Bronchial epithelial cell (primary cell): ENCODE results near the gene COQ10B. TPM values are rescaled to one million over a fixed set of nuclear protein-coding genes. Genes with fewer than 3 reads are reported as not detected.
A peak's percentile ranks its signal among the peaks of the same experiment; 100 is the strongest.

Experiments
- DNase-seq: peaks from one replicate; pipeline ENCODE4 v3.0.0-alpha.2; 2010; ENCODE audit warnings: low read depth
- FAIRE-seq: peaks from 2 replicates; lab custom pipeline; 2011; peaks lifted over from hg19 to GRCh38; lab: Jason Lieb, UNC
- H3K27me3 ChIP-seq: 2 replicates; pipeline ENCODE4 v1.5.1; 2011; ENCODE audit warnings: low read length; ENCODE audit not compliant: control insufficient read depth, insufficient read depth
- H3K36me3 ChIP-seq: 2 replicates; pipeline ENCODE4 v1.5.1; 2011; ENCODE audit warnings: low read length; ENCODE audit not compliant: control insufficient read depth, insufficient read depth
- H3K4me3 ChIP-seq: 2 replicates; pipeline ENCODE4 v1.5.1; 2011; ENCODE audit warnings: mild to moderate bottlenecking, low read depth, low read length, control low read depth
- CTCF ChIP-seq: IDR thresholded peaks from 2 replicates; pipeline ENCODE4 v1.5.1; 2011; ENCODE audit warnings: mild to moderate bottlenecking, moderate library complexity, low read length, control low read depth, inconsistent platforms; ENCODE audit not compliant: insufficient read depth, severe bottlenecking
- total RNA-seq: library from RNA; depleted of rRNA; stranded (reverse); fragments of >200 nt; gene quantifications from 2 replicates; pipeline ENCODE4 v1.2.1, GENCODE V29; 2014

Gene COQ10B
- 33.7 and 35.5 TPM in 2 replicates for total RNA-seq

DNA sequence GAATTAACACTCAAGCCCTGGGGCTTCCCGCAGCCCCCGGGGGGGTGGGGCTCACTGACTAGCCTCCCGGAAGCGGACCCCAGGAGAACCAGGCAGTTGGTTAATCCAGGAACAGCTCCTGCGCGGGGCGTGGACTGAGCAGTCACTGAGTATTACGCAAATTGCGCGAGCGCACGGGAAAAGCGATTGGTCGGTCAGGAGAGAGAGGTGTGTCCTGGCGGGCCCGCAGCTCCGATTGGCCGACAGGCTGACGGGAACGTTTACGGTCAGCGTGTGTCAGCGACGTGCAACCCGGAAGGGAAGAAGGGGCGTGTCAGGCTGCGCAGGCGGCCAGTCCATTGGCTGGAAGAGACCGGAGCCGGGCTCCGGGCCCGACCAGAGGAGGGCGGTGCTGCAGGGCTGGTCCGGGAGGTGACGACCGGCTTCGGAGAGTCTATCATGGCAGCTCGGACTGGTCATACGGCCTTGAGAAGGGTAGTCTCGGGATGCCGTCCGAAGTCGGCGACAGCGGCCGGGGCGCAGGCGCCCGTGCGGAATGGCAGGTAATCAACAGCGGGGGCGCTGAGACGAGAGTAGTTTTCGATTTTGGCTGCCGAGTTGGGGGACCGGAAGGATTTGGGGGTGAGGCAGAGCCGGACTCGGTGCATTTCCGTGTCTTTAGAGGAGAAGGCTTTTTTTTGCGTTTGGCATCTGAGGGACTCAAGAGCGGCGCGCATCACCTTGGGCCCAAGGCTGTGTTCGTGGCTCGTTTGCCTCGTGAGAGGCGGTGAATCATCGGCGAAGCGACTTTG is at the start of gene COQ10B:
Gene COQ10B (plus strand): TSS at position 430 of the 791 bp plus-strand sequence. CDS start 9 bp downstream, at position 439.
- Histone ChIP-seq H3K4me3 (peak within 1 kb of the TSS; percentile 68), H3K36me3 (no peaks in the 10 kb centered on the region), H3K27me3 (no peaks in the 10 kb centered on the region)
- TF ChIP-seq CTCF: peak; percentile 41
- DNase-seq (peak; percentile 99), FAIRE-seq (no peak)

- TF ChIP-seq CTCF: no peak
- DNase-seq (no peak), FAIRE-seq (no peak)
- no peak overlapping the region for H3K4me3 ChIP-seq
- H3K36me3 ChIP-seq: peaks cover 14% of the 10 kb centered on the region
- no peaks in the 10 kb centered on the region for H3K27me3 ChIP-seq
Observed at GRCh38 chr2:197405582-197405981, 47.8 kb upstream of the COQ10B start.

DNA sequence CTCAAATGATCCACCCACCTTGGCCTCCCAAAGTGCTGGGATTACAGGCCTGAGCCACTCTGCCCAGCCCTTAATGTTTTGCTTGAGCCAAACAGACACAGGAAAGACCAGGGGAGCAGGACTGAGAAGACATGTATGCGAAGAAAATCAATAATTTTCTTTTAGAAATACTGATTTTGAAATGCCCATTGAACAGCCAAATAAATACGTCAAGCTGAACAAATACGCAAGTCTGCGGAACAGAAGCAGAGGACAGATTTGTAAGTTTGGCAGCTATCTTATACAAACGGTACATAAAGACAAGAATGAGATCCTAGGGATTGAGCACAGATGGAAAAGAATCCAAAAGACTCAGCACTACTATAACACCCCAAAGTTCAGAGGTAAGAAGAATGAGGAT is 39.3 kb upstream of the COQ10B start:
- TF ChIP-seq CTCF: no peak
- H3K36me3 ChIP-seq: peaks cover 14% of the 10 kb centered on the region
- FAIRE-seq: no peak
- H3K27me3 ChIP-seq: no peaks in the 10 kb centered on the region
- no peak for DNase-seq
- H3K4me3 ChIP-seq: no peak overlapping the region

- Histone ChIP-seq H3K27me3 (no peaks in the 10 kb centered on the region), H3K36me3 (peaks cover 13% of the 10 kb centered on the region), H3K4me3 (no peak overlapping the region)
- TF ChIP-seq CTCF: no peak
- FAIRE-seq (no peak), DNase-seq (no peak)
Observed at GRCh38 chr2:197414515-197414914, 38.8 kb upstream of the COQ10B start.

DNA sequence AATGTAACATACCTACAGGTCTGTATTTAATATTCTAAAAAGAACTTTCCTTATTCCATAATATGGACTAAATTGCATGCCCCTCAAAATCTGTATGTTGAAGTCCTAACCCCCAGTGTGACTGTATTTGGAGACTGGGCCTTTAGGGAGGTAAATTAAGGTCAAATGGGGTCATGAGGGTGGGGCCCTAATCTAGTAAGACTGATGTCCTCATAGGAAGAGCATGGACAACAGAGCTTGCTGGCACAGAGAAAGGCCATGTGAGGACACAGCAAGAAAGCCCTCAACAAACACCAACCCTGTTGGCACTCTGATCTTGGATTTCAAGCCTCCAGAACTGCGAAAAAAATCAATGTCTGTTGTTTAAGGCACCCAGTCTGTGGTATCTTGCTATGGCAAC is 37.1 kb upstream of the COQ10B start:
- Histone ChIP-seq H3K4me3 (no peak overlapping the region), H3K36me3 (peaks cover 11% of the 10 kb centered on the region), H3K27me3 (no peaks in the 10 kb centered on the region)
- DNase-seq (no peak), FAIRE-seq (no peak)
- no peak for TF ChIP-seq CTCF
